Breast epithelium (tissue), 4 donors: ENCODE measurements around the gene GAGE10. TPM values are rescaled to one million over a fixed set of nuclear protein-coding genes. Genes with fewer than 3 reads are reported as not detected.

Experiments used
- DNase-seq, 2 donors: peaks; one replicate each; pipeline ENCODE4 v3.0.0-alpha.2; 2019; ENCODE audit warnings: low spot score in 2 of 2
- H3K27ac ChIP-seq, 2 donors: fragments of 200-600 bp; sonication (generic) in 1 of 2; one replicate each; pipeline ENCODE4 v1.5.1; 2016 to 2019; ENCODE audit warnings: mild to moderate bottlenecking in 1 of 2
- H3K27me3 ChIP-seq, 2 donors: fragments of 200-600 bp; sonication (generic) in 1 of 2; one replicate each; pipeline versions ENCODE4 v1.5.1 to v1.6.0; 2017 to 2019; ENCODE audit warnings: control low read depth in 1 of 2, mild to moderate bottlenecking in 1 of 2
- H3K36me3 ChIP-seq: fragments of 200-600 bp; one replicate; pipeline ENCODE4 v1.5.1; 2019
- H3K4me1 ChIP-seq, 2 donors: fragments of 200-600 bp; sonication (generic); one replicate each; pipeline ENCODE4 v1.5.1; 2016 to 2019; ENCODE audit warnings: control low read depth in 1 of 2
- H3K4me3 ChIP-seq, 3 donors: fragments of 200-600 bp; sonication (generic); 1 replicate in 2 of 3; 2 replicates in 1 of 3; pipeline ENCODE4 v1.5.1; 2016 to 2019; ENCODE audit warnings: mild to moderate bottlenecking in 3 of 3, moderate library complexity in 2 of 3
- H3K9me3 ChIP-seq, 2 donors: fragments of 200-600 bp; sonication (generic) in 1 of 2; one replicate each; pipeline ENCODE4 v1.5.1; 2016 to 2019; ENCODE audit warnings: control low read depth in 1 of 2
- CTCF ChIP-seq, 3 donors: fragments of 450-650 bp; IDR thresholded peaks; one replicate each; pipeline ENCODE4 v1.5.1; 2016 to 2017; ENCODE audit warnings: antibody characterized with exemption in 3 of 3, mild to moderate bottlenecking in 3 of 3, moderate library complexity in 3 of 3
- POLR2A ChIP-seq: fragments of 450-650 bp; IDR thresholded peaks from one replicate; pipeline ENCODE4 v1.6.1; 2016; ENCODE audit warnings: antibody characterized with exemption, mild to moderate bottlenecking, moderate library complexity
- POLR2AphosphoS5 ChIP-seq, 3 donors: sonication (generic); formaldehyde crosslinking; IDR thresholded peaks; one replicate each; pipeline ENCODE4 v1.6.1; 2017; ENCODE audit warnings: antibody characterized with exemption in 3 of 3
- intact Hi-C: fragments of 100-400 bp; cut with DNase I; formaldehyde crosslinking; loops from one replicate; pipeline ENCODE4 v1.15.1; 2023; ENCODE audit warnings: low total_unique reads
- total RNA-seq, 3 donors: library from RNA; depleted of rRNA; stranded (reverse); fragments of >200 nt; gene quantifications; one replicate each; pipeline ENCODE4 v1.1.0, GENCODE V29; 2016

GAGE10 gene
- total RNA-seq, 3 donors from 2014 or later, result not detected

GRCh38 chrX:49258749-49259124 lies 44.7 kb upstream of the GAGE10 start:
- DNase-seq, result no peak
- TF ChIP-seq POLR2AphosphoS5 (IDR thresholded peaks at IDR 0.05), result no peak
- no peak for TF ChIP-seq POLR2A
- no peak for TF ChIP-seq CTCF (IDR thresholded peaks at IDR 0.05)
- Histone ChIP-seq H3K36me3 (no peaks in the 10 kb centered on the region), H3K27me3 (peaks cover 0 to 47% of the 10 kb centered on the region in 2 donors), H3K4me1 (no peaks in the 10 kb centered on the region), H3K27ac (no peak overlapping the region), H3K9me3 (no peaks in the 10 kb centered on the region), H3K4me3 (no peak overlapping the region)
- intact Hi-C loops, result no loop called here

- intact Hi-C loops, result no loop called here
These were observed 43.0 kb upstream of the GAGE10 start for GRCh38 chrX:49260221-49260985.

GRCh38 chrX:49262603-49263002 lies 40.8 kb upstream of the GAGE10 start:
- intact Hi-C loops, result no loop called here
- no peaks in the 10 kb centered on the region for H3K9me3 ChIP-seq

More at GRCh38 chrX:49260221-49260985, 43.0 kb upstream of the GAGE10 start:
- Histone ChIP-seq H3K36me3 (no peaks in the 10 kb centered on the region), H3K9me3 (no peaks in the 10 kb centered on the region), H3K4me3 (no peak overlapping the region), H3K27me3 (peaks cover 0 to 47% of the 10 kb centered on the region in 2 donors), H3K27ac (no peak overlapping the region), H3K4me1 (no peaks in the 10 kb centered on the region)
- TF ChIP-seq POLR2A (no peak), POLR2AphosphoS5 (IDR thresholded peaks at IDR 0.05) (no peak), CTCF (IDR thresholded peaks at IDR 0.05) (no peak)
- no peak for DNase-seq

GRCh38 chrX:49263631-49264030 lies 39.8 kb upstream of the GAGE10 start:
- no peak for TF ChIP-seq CTCF (IDR thresholded peaks at IDR 0.05)
- no peak for TF ChIP-seq POLR2A
- TF ChIP-seq POLR2AphosphoS5 (IDR thresholded peaks at IDR 0.05), result no peak
- Histone ChIP-seq H3K9me3 (no peaks in the 10 kb centered on the region), H3K4me3 (no peak overlapping the region), H3K36me3 (no peaks in the 10 kb centered on the region), H3K27me3 (peaks cover 0 to 28% of the 10 kb centered on the region in 2 donors), H3K4me1 (no peaks in the 10 kb centered on the region), H3K27ac (no peak overlapping the region)
- intact Hi-C loops, result no loop called here
- no peak for DNase-seq

More at GRCh38 chrX:49262603-49263002, 40.8 kb upstream of the GAGE10 start:
- H3K27me3 ChIP-seq, result peaks cover 0 to 36% of the 10 kb centered on the region in 2 donors
- no peak for TF ChIP-seq POLR2AphosphoS5 (IDR thresholded peaks at IDR 0.05)
- TF ChIP-seq CTCF (IDR thresholded peaks at IDR 0.05), result no peak
- no peak for TF ChIP-seq POLR2A
- H3K4me1 ChIP-seq, result no peaks in the 10 kb centered on the region
- H3K27ac ChIP-seq, result no peak overlapping the region
- H3K4me3 ChIP-seq, result no peak overlapping the region
- H3K36me3 ChIP-seq, result no peaks in the 10 kb centered on the region
- no peak for DNase-seq

- Histone ChIP-seq H3K27me3 (peaks cover 0 to 20% of the 10 kb centered on the region in 2 donors), H3K4me3 (no peak within 1 kb of the TSS), H3K27ac (no peak within 1 kb of the TSS), H3K36me3 (no peaks in the 10 kb centered on the region), H3K4me1 (no peaks in the 10 kb centered on the region), H3K9me3 (no peaks in the 10 kb centered on the region)
- DNase-seq, result no peak
- TF ChIP-seq CTCF (IDR thresholded peaks at IDR 0.05), result no peak
- TF ChIP-seq POLR2A, result no peak
- TF ChIP-seq POLR2AphosphoS5 (IDR thresholded peaks at IDR 0.05), result no peak
- intact Hi-C loops, result no loop called here
These were observed 39.0 kb upstream of the GAGE10 start, which contains the start of gene FOXP3 for GRCh38 chrX:49264460-49264859. TSS of gene FOXP3 (minus strand) at chrX:49264710. CDS start at chrX:49258505, 6,205 bp downstream.
